NCI-H82 treated with DMSO at 0.1 percent for 48 hours (cell line): Measurements from ENCODE around the gene CCDC86.

Experiments
- DNase-seq: peaks from one replicate; lab custom pipeline; 2025; ENCODE audit not compliant: unreplicated experiment; lab: John Stamatoyannopoulos, UW

Gene CCDC86

DNA sequence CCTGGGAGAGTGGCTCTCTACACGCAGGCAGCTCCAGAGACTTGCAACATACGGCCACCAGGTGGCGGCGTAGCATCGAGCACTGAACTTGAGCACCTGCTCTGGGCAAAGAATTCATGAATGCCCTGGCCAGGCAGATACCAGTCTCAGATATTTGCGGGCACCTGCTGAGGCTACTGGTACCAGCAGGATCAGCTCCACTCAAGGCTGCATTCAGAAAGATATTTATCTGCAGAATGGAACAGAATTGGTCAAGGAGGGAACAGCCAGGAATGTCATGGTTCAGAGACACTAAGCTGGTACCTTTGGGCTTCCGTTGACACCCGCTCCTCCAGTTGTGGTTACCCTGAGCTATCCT, 10.8 kb upstream of the CCDC86 start:
- DNase-seq, result peak; percentile 45

DNA sequence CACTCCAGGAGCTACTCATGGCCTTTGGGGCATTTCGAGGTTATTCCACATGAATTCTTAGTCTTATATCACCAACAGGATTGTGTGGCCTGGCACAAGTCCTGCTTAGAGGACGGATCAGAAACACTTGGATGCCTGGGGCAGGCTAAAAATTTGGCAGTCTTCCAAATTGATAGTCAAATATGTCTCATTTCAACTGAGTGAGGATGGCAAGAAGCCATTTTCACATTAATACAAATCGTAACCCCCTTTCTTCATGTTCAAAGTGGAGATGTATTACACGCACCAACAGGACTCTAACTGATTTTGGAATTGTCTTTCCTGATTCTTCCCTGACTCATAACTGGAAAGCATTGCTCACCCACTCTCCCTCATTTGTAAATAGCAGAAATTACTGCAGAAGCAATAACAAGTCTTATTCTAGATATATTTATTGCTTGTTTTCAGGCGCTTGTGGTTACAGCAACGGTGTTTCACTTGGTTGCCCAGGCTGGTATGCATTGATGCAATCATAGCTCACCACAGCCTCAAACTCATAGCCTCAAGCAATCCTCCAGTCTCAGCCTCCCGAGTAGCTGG, 10.3 kb upstream of the CCDC86 start:
- DNase-seq, result no peak

DNA sequence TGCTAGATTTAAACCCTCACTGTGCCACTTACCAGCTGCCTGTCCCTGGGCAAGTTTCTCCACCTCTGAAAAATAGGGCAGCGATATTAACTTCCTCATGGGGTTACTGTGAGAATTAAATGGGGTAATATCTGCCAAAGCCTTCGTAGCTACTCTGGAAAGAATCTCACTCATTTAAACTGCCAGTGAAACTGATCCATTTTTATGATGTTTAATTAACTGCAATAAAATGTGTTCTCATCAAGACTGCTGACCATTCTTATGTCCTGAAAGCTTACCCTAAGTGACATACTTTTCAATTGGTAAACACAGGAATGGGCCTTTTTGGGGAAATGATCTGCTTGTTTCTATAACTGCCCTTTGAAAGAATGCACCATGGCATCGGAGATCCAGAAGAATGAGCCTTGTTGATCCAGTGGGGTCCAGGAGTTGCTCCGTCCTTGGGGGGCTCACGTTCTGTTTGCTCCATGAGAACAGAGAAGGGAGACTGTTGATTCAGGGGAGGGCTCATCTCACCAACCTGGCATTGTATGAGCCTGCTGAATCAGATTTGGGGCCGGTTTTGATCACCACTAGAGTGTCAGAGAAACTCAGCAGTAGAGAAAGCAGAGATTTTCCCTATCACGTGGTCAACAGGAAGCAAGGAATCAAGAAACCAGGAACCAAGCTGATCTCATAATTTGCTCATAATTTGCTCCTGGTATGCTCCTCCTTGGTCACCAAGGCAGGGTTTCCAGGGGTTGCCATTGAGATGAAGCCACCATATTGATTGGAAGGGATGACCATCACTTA, 7.0 kb upstream of the CCDC86 start:
- DNase-seq, result no peak

DNA sequence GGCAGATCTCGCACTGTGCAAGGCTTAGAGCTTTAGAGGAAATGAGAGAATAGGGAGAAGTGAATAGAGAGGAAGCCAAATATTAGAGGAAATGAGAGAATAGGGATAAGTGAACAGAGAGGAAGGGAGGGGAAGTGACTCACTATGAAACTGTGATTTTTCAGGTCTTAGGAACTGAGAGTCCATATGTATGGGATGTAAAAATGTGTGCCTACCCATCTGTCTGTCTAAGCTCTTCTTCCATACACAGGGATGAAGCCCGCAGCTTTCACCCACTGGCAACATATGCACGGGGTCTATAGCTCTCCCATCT, 6.4 kb upstream of the CCDC86 start:
- DNase-seq, result no peak

DNA sequence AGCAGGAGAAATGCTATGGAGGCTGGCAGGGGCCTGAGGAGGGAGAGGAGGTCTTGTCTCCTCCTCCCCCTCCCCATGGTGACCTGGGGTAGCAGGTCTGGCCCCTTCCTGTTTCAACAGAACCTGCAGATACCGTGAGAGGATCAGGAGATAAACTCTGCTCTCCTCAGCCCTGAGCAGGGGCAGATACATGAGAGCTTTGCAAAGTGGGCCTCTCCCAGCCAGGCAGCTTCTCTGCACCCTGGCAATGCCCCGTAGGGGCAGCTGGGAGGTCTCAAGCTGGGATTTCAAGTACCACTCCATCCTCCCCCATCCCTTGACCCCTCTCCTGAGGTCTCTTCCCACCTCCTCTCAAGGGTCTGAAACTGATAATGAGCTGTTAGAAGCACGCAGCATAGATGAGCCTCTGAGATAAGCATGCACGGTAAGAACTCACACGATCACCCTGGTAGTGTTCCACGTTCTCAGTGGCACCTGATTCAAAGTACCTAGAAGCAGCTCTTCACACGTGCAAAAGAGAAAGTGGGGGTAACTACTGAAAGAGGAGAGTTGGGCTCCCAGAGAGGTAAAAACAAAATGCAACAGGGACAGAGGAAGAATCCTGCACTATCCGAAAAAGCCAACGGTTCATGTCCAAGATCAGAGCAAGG, 4.9 kb upstream of the CCDC86 start:
- no peak for DNase-seq

DNA sequence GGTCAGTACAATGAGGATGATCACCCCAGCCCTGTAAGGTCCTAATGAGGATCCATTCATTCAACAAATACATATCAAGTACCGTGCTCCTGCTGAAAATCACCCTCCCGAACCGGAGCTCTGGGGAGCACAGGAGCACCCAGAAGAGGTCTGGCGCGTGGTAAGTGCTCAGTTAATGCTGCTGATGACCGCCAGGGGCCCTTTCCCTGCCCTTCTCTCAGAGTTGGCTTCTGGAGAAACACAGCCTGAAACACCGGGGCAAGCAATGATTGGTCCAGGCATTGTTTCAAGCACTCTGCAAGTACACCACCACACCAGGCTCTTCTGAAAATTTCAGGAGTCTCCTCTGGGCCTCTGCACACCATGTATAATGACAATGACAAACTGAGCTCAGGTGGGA, 3.8 kb upstream of the CCDC86 start:
- DNase-seq, result no peak

DNA sequence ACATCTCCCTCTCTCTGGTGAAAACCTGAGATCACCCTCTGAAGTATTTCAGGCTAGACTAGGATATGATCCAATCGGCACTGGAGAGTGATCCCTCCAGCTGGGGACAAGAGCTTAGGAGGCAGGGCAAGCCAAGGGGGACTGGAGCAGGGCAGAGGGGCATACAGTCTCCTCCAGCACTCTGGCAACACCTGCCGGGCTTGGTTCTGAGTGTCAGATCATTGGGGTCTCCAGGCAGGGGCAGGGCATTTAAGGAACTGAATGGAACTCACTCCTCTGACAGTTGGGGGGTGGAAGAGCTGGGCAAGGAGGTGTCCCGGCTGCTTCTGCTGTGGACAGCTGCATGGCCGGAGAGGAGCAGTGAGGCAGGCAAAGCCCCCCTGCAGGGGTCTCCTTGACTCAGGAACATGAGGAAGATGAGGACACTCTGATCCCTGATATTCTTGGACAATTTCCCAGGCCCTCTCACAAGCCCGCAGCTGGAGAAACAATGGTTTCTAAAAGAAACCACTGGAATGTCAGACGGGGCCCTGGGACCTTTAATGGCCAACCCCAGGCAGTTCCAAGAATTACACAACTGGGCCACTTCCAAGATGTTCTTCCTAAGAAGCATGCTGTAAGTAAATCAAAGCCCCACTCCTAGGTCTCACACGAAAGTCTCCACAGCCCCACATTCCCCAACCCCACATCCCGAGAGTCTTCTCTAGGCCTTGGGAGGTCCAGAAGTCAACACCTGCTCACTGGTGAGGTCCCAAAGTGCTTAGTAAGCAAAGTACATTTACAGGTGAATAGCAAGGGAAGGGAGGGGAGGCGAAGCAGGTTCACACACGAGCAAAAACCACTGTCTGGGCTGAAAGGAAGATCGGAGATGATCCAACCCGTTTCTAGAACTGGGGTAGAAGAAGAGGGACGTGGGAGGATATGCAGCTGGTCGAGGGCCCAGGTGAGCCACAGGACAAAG, 1.2 kb upstream of the CCDC86 start:
- no peak for DNase-seq

DNA sequence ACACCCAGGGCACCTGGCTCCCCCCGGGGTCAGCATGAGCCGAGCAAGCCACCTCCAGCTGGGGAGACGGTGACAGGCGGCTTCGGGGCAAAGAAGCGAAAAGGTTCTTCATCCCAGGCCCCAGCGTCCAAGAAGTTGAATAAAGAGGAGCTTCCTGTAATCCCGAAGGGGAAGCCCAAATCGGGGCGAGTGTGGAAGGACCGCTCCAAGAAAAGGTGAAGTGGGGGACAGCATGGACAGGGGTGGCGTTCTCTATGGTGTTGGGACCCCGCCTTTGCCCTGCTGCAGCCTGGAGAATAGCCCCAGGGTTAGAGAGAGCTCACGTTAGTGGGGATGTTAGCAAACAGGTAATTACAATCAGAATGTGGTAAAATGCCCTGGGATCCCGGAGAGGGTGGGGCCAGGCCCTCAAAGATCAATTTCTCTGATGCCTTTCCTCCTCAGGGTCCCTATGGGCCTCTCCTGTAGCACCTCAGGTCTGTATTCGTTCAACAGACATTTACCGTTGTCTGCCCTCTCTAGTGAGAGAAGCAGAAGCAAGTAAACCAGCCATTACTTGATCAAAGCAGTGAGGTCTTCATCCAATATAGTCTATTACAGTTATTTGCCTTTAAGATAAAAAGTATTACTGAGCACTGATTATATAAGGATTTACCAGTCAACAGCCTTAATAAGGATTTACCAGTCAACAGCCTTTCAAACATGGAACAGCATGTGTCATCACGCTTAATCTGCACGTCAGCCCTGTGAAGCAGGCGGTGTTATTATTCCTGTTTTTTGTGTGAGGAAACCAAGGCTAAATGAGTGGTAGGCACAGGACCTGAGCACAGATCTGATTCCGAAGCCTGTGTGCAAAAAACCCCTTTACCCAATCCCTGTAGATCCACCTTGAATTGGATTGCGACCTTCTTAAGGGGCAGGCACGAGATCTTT, 1.0 kb downstream of the CCDC86 start:
- DNase-seq, result peak; percentile 43

DNA sequence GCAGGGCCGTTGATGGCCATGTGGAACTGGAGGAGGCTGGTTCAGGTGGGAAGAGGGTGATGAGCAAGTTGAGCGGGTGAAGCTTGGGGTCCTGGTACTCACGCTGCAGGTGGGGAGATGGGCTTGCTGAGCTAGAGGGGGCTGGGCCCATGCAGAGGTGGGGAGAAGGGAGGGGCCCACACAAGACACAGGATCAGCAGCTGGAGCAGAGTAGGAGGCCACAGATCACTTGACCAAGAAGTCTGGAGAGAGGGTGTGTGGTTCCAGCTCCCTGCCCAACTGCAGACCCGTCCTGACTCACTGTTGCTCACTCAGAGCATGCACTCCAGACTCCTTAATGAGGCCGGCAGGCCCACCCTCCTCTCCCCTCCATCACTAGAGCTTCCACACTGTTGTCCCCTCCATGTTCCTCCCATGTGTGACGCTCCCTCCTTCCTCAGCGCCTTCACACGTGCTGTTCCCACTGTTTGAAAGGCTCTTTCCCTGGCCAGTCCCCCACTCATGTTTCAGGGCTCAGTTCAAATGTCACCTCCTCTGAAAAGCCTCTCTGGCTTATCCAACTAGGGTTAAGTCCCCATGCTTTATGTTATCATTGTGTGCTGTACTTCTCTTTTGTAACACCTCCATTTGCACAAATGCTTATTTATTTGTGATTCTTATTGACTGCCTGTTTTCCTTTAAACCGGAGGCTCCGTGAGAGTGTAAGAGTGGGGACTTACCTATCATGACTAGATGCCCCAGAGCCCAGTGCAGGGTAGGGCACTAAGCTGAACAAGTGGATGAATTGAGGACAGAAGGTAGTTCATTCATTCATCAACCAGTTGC, 2.3 kb downstream of the CCDC86 start:
- DNase-seq, result no peak

DNA sequence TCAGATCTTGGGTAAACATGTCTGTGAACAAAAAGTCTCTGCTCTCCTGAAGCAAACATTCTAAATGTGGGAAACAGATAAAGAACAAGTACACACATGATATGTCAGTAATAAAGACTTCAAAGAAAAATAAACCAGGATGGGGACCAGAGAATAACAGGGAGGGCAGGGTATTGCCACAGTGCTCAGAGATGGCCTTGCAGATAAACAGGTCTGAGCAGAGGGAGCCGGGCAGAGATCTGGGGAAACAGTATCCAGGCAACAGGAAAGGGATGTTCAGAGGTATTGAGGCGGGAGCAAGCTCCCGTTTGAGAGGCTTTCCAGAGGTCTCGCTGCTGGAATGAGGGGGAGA, 2.9 kb downstream of the CCDC86 start:
- DNase-seq, result no peak

DNA sequence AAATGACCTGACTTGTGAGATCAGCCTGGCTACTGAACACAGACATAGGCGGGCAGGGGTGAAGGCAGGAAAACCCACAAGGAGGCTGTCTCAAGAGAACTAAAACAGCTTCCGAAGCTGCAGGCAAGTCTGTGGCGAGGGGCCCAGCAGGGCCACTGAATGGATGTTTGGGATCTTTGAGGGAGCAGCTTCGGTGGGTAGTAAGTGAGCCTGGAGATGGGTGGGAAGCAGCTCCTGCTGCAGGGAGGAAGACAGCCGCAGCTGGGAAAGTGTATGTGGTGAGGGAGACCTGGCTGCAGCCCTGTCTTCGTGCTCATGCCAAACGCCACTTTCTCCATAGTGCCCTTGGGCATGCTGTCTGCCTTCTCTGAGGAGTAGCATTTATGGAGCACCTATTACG, 3.4 kb downstream of the CCDC86 start:
- no peak for DNase-seq

DNA sequence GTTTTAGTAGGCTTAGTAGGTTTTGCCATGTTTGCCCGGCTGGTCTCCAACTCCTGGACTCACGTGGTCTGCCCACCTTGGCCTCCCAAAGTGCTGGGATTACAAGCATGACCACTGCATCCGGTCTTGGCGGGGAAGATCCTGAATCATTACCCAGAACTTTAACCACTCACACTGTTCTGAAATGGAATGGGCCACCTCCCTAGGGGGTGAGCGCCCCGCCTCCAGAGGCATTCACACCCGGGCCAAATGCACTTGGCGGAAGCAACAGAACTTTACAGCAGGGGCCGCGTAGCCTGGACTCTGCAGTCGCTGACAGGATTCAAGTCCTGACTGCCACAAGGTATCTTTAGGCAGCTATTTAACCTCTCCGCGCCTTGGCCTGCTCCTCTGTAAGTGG, 5.4 kb downstream of the CCDC86 start:
- DNase-seq, result no peak

DNA sequence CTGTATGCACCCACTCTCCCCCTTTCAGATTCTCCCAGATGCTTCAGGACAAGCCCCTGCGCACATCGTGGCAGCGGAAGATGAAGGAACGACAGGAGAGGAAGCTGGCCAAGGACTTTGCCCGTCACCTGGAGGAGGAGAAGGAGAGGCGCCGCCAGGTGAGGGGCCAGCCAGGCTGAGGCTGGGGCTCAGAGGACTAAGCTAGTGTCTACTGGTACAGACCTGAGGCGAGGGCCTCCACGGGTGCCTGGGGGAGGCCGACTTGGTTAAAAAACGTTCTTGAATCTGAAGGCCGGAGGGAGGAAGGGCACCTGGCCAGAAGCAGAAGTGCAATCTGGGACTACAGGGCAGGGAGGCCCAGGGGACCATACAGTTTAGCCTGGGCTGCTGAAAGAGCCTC, 6.0 kb downstream of the CCDC86 start:
- no peak for DNase-seq

DNA sequence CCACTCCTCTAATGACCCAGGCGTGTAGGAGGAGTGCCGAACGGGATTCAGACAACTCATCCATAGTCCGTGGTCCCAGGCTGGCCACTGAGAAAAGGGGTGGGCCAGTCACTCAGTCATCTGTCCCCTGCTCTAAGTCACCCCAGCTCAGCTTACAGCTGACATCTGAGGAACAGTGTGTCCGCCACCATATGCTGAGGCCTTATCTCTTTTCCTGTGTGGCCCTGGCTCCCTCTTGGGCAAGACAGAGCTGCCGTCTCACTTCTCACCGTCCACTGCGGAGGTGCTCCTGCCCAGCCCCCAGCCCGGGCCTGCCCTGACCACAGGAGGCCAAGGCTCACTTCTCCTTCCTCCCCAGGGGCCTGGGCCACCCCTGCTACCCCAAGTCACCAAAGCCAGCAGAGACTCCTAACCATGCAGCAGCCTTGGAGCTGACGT, 6.8 kb downstream of the CCDC86 start:
- DNase-seq, result no peak

DNA sequence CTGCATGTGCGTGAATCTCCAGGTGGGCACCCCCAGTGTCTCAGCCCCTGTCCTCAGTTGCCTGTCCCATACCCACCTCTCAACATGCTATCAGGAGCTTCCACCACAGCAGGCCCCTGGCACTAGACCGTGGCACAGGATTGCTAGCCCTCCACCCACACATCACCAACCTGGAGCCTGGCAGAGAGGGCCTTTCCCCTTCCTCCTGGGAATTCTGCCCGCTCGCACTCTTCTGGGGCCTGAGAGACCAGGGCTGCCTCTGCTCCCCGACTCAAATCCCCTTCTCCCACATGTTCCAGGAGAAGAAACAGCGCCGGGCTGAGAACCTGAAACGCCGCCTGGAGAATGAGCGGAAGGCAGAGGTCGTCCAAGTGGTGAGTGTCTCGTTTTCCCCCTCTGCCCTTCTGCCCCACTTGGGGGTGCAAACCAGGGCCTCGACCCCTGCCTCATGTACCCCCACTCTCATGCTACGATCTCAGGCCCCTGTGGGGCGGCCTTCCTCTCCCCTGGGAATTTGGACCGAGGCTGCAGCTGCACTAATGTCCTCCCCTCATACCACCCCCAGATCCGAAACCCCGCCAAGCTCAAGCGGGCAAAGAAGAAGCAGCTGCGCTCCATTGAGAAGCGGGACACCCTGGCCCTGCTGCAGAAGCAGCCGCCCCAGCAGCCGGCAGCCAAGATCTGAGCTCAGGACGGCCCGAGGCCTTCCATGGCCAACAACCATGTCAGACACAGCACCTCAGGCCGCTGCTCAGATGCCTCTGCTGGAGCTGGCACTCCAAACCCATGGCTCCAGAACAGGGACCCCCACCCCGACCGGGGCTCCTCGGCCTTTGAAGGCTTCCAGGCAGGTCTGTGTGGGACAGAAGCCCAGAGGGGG, 8.0 kb downstream of the CCDC86 start:
- no peak for DNase-seq

DNA sequence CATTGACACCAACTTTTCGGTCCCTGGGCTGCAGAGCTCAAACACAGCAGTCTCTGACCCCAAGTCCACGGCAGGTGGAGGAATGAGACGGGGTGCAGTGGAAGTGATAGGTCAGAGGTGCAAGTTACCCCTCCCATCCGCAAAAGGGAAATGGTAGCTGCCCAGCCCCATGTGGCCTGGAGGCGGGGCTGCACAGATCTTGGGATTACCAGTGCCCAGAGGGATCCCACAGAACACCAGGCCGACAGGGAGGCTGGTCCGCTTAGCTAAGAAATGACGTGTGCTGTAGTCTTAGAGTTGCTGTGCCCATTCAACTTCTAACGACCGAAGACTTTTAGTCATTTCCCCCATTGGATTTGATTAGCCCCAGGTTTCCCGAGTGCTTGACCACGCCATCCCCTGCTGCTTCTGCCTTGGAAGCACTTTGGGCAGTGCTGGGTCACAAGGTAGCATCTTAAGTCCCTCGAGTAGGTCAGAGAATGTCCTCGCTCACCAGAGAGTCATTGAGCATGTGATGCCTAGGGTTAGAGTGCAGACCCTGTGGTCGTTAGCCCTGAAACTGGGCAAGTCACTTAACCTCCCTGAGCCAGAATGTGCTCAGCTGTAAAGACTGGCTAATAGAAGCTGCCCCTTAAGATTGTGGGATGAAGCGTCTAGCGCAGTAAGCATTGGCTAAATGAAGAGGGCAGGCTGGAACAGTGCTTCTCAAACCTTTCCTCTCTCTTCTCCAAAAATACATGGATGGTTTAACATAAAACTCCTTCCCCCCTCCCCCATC, 9.6 kb downstream of the CCDC86 start:
- no peak for DNase-seq

DNA sequence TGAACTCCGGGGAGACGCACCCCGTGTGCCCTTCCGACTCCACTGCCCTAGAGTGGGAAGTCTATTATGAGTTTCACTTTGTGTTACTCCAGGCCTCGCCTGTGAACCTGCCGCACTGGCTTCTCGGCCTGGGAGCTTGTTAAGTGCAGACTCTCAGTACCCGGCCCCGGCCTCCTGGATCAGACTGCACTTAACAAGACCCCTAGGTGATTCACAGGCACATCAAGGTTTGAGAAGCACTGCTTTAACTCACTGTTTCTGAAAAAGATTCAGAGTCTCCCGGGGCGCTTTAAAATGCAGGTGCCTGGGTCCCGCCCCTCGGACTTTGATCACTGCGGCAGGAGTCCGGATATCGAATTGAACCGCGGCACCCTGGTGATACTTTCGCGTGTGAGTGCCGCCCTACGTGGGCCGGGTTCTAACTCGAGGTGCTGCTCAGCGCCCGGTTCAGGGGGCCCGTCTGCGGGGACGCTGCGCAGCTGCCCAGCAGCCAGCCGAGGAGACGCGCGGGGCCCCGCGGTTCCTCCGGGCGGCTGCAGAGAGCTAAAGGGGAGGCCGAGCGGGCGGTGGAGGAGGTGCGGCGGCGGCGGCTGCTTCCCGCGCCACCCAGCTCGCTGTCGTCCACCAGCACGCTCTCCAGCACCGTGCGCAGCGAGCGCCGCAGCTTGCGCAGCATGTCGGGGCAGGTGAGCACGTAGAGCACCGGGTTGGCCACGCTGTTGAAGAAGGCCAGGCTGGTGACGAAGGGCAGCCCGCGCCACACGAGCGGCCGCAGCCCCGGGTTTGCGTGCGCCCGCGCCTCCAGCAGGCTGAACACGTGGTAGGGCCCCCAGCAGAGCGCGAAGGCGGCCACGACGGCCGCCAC, 10.4 kb downstream of the CCDC86 start:
- DNase-seq, result no peak
